RWPE2 (cell line): ENCODE data around the gene LCN2.
A peak's percentile ranks its signal among the peaks of the same experiment; 100 is the strongest.
"Not testable (repeated sequence)": the region's sequence is repeated elsewhere in the genome, so short reads cannot be mapped to it uniquely, and the experiment has no call there.

Source experiments
- ATAC-seq: fragments of 200-7000 bp; cut with Tn5 transposase; 3 replicates; pipeline ENCODE4 v1.9.1; 2021; ENCODE audit warnings: low read depth
- DNase-seq: peaks from one replicate; pipeline ENCODE4 v3.0.0-alpha.2; 2020; ENCODE audit warnings: low spot score
- H3K27ac ChIP-seq: fragments of 450-650 bp; 2 replicates; pipeline ENCODE4 v1.5.1; 2017; ENCODE audit warnings: mild to moderate bottlenecking; ENCODE audit not compliant: poor library complexity, severe bottlenecking
- H3K27me3 ChIP-seq: fragments of 250-450 bp; sonication (Bioruptor Pico); 2 replicates; pipeline ENCODE4 v1.5.1; 2021; ENCODE audit warnings: mild to moderate bottlenecking, moderate library complexity; ENCODE audit not compliant: insufficient read depth, poor library complexity, severe bottlenecking
- H3K36me3 ChIP-seq: fragments of 250-450 bp; sonication (Bioruptor Pico); 2 replicates; pipeline ENCODE4 v1.5.1; 2020; ENCODE audit warnings: low read depth, mild to moderate bottlenecking, moderate library complexity
- H3K4me1 ChIP-seq: fragments of 250-450 bp; sonication (Bioruptor Pico); 2 replicates; pipeline ENCODE4 v1.5.1; 2021; ENCODE audit warnings: mild to moderate bottlenecking, moderate library complexity; ENCODE audit not compliant: insufficient read depth, poor library complexity, severe bottlenecking
- H3K4me3 ChIP-seq: fragments of 250-450 bp; sonication (Bioruptor Pico); 2 replicates; pipeline ENCODE4 v1.5.1; 2021; ENCODE audit warnings: mild to moderate bottlenecking, moderate library complexity; ENCODE audit not compliant: severe bottlenecking
- H3K9me3 ChIP-seq: fragments of 250-450 bp; sonication (Bioruptor Pico); 2 replicates; pipeline ENCODE4 v1.5.1; 2021; ENCODE audit warnings: mild to moderate bottlenecking, moderate library complexity; ENCODE audit not compliant: severe bottlenecking
- TF ChIP-seq, protein P1 (sequence below): fragments of 450-650 bp; IDR thresholded peaks from one replicate; pipeline ENCODE4 v1.5.1; 2017; ENCODE audit warnings: mild to moderate bottlenecking, moderate library complexity; ENCODE audit not compliant: poor library complexity, severe bottlenecking

Gene LCN2

DNA sequence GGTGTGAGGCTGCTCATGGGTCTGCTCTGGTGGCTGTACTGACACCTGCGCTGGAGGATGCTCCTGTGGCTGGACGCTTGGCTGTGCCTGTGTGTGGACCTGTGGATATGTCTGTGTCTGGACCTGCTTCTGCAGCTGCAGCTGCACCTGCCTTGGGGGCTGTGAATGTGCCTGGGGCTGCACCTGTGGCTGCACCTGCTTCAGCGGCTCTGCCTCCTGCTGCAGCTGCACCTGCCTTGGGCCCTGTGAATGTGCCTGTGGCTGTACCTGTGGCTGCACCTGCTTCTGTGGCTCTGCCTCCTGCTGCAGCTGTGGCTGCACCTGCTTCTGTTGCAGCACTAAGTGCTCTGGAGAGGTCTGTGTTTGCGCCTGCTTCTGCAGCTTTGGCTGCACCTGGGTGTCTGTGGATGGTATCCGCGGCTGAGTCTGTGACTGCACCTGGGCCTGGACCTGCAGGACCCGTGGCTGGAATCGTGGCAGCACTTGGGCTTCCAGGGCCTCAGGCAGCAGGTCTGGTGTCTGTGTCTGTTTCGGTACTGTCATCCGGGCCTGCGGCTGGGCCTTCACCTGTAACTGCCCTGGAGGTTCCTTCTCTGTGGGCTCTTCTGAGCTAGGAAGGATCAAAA lies 29.7 kb downstream of the LCN2 start:
- H3K36me3 ChIP-seq = peaks cover 81% of the 10 kb centered on the region
- no peak for ATAC-seq

DNA sequence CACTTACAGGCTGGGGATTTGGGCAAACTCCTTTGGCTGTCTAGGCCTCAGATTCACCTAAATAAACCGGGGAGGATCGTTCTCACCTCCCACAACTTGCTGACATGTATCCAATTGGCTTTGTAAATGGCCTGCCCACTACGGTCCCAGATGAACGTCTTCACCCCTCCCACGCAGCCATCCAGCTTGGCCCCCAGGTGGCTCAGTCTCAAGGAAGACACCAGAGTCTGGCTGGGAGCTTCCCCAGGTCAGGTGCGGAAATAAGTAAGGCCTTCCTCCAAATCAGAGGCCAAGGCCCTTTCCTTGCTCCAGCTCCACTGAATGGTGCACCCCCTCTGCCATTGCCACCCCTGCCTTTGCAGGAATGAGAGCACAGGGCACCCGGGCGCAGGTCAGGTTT lies 30.7 kb downstream of the LCN2 start:
- no peaks in the 10 kb centered on the region for H3K9me3 ChIP-seq
- H3K36me3 ChIP-seq = peaks cover 87% of the 10 kb centered on the region
- H3K27ac ChIP-seq = no peak overlapping the region
- no peak overlapping the region for H3K4me3 ChIP-seq
- DNase-seq (no peak), ATAC-seq (no peak)
- TF ChIP-seq, protein P1, sequence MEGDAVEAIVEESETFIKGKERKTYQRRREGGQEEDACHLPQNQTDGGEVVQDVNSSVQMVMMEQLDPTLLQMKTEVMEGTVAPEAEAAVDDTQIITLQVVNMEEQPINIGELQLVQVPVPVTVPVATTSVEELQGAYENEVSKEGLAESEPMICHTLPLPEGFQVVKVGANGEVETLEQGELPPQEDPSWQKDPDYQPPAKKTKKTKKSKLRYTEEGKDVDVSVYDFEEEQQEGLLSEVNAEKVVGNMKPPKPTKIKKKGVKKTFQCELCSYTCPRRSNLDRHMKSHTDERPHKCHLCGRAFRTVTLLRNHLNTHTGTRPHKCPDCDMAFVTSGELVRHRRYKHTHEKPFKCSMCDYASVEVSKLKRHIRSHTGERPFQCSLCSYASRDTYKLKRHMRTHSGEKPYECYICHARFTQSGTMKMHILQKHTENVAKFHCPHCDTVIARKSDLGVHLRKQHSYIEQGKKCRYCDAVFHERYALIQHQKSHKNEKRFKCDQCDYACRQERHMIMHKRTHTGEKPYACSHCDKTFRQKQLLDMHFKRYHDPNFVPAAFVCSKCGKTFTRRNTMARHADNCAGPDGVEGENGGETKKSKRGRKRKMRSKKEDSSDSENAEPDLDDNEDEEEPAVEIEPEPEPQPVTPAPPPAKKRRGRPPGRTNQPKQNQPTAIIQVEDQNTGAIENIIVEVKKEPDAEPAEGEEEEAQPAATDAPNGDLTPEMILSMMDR = no peak
- no peaks in the 10 kb centered on the region for H3K27me3 ChIP-seq
- H3K4me1 ChIP-seq = no peaks in the 10 kb centered on the region

More for the DNA sequence above, 29.7 kb downstream of the LCN2 start:
- TF ChIP-seq, protein P1 = no peak
- no peaks in the 10 kb centered on the region for H3K9me3 ChIP-seq
- H3K4me3 ChIP-seq = no peak overlapping the region
- H3K27ac ChIP-seq = no peak overlapping the region
- H3K4me1 ChIP-seq = no peaks in the 10 kb centered on the region
- no peak for DNase-seq
- H3K27me3 ChIP-seq = no peaks in the 10 kb centered on the region

DNA sequence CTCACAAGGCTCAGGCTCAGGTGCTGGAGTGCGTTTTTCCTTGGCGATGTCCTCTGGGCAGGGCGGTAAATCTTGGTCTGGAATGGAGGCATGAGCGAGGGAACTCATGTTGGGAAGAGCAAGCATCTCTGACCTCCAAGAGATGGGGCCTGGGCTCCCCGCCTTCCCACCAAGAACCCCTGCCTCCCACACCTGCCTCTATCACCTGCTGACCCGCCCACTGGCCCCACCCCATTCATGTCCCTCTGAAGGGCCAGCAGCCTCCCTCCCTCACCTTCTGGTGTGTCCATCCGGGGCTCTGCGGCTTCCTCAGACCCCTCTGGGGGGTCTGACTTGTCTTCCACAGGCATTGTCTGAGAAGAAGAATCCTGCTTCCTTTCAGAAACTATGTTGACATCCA lies 31.2 kb downstream of the LCN2 start:
- peaks cover 87% of the 10 kb centered on the region for H3K36me3 ChIP-seq

DNA sequence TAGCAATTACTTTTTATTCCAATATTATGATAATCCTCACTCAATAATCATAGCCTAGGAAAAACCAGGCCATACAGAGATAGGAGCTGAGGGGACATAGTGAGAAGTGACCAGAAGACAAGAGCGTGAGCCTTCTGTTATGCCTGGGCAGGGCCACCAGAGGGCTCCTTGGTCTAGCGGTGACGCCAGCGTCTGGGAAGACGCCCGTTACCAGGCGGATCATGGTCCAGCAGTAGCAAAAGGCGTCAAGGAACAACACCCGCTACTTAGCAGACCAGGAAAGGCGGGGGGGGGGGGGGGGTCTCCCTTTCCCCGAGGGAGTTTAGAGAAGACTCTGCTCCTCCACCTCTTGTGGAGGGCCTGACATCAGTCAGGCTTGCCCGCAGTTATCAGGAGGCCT lies 32.2 kb downstream of the LCN2 start:
- H3K27ac ChIP-seq = not testable (repeated sequence)

More for the DNA sequence above, 31.2 kb downstream of the LCN2 start:
- no peak overlapping the region for H3K27ac ChIP-seq
- ATAC-seq (no peak), DNase-seq (no peak)
- no peaks in the 10 kb centered on the region for H3K27me3 ChIP-seq
- no peak overlapping the region for H3K4me3 ChIP-seq
- TF ChIP-seq, protein P1 = no peak
- no peaks in the 10 kb centered on the region for H3K4me1 ChIP-seq
- no peaks in the 10 kb centered on the region for H3K9me3 ChIP-seq

More for the DNA sequence above, 32.2 kb downstream of the LCN2 start:
- H3K27me3 ChIP-seq, ATAC-seq, H3K9me3 ChIP-seq, DNase-seq, H3K4me1 ChIP-seq, H3K4me3 ChIP-seq: not testable (repeated sequence)
- TF ChIP-seq, protein P1 = peak; percentile 22
- peaks cover 79% of the 10 kb centered on the region for H3K36me3 ChIP-seq
